Brain microvascular endothelial cell (primary cell): ENCODE results near the gene CCDC80.
A peak's percentile ranks its signal among the peaks of the same experiment; 100 is the strongest.

ENCODE experiments used
- DNase-seq: peaks from one replicate; pipeline ENCODE4 v3.0.0-alpha.2; 2020
- H3K27ac ChIP-seq: fragments of 250-450 bp; sonication (Bioruptor Pico); 2 replicates; pipeline ENCODE4 v1.5.1; 2020; ENCODE audit warnings: mild to moderate bottlenecking, moderate library complexity
- H3K27me3 ChIP-seq: fragments of 250-450 bp; sonication (Bioruptor Pico); replicated peaks from 2 replicates; pipeline ENCODE4 v1.5.1; 2020; ENCODE audit warnings: mild to moderate bottlenecking
- H3K36me3 ChIP-seq: fragments of 250-450 bp; sonication (Bioruptor Pico); replicated peaks from 2 replicates; pipeline ENCODE4 v1.5.1; 2020; ENCODE audit warnings: mild to moderate bottlenecking
- H3K4me3 ChIP-seq: 2 replicates; pipeline ENCODE4 v1.5.1; 2011; ENCODE audit warnings: low read depth, mild to moderate bottlenecking, control low read depth, low read length, moderate library complexity
- in situ Hi-C: cut with HindIII; loops from 2 replicates; pipeline ENCODE4 v1.10.0; 2017; ENCODE audit warnings: low sequenced_read_pairs, low pct_ligation_motif_present
- TF ChIP-seq, protein P1 (sequence below): IDR thresholded peaks from 2 replicates; pipeline ENCODE4 v1.5.1; 2011; ENCODE audit warnings: low read depth, mild to moderate bottlenecking, moderate library complexity, low read length, control low read depth, inconsistent platforms; ENCODE audit errors: missing control alignments

The CCDC80 gene

DNA sequence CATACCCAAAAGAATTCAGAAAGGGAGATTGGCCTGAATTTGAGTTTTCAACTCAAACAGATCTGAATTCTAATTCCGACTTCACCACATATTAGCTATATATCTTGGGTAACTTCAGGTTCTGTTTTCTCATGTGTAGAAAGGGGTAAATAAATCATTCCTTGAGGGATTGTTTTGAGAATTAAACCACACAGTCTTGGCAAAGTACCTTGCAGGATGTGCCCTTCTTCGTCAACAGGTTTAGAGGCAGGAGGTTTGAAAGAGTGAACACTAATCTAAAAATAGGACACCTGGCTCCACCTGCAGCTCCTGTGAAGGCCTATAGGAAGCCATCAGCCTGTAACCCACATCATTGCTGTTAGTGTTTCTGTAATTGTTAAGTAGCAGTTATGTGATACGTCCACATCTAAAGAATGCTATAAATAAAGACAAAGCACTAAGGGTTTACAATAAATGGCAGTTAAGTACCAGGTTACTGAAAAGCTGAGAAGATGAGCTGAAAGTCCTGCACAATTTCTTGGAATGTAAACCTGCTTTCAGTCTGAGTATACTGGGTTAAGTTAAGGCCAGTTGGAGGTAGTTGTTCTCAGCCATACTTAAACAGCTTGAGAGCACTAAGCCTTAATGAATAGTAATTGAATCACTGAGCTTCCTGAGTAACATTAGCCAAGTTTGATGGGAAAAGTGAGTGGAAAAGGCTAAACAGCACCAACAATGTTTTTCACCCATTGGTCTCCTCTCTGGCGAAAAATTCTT is 6.0 kb downstream of the CCDC80 start:
- H3K27me3 ChIP-seq = no peaks in the 10 kb centered on the region
- DNase-seq = no peak
- H3K36me3 ChIP-seq = peaks cover 39% of the 10 kb centered on the region
- H3K4me3 ChIP-seq = peak overlapping the region; percentile 27
- in situ Hi-C loops = no loop called here
- TF ChIP-seq, protein P1, sequence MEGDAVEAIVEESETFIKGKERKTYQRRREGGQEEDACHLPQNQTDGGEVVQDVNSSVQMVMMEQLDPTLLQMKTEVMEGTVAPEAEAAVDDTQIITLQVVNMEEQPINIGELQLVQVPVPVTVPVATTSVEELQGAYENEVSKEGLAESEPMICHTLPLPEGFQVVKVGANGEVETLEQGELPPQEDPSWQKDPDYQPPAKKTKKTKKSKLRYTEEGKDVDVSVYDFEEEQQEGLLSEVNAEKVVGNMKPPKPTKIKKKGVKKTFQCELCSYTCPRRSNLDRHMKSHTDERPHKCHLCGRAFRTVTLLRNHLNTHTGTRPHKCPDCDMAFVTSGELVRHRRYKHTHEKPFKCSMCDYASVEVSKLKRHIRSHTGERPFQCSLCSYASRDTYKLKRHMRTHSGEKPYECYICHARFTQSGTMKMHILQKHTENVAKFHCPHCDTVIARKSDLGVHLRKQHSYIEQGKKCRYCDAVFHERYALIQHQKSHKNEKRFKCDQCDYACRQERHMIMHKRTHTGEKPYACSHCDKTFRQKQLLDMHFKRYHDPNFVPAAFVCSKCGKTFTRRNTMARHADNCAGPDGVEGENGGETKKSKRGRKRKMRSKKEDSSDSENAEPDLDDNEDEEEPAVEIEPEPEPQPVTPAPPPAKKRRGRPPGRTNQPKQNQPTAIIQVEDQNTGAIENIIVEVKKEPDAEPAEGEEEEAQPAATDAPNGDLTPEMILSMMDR = no peak
- H3K27ac ChIP-seq = peak overlapping the region; percentile 54

DNA sequence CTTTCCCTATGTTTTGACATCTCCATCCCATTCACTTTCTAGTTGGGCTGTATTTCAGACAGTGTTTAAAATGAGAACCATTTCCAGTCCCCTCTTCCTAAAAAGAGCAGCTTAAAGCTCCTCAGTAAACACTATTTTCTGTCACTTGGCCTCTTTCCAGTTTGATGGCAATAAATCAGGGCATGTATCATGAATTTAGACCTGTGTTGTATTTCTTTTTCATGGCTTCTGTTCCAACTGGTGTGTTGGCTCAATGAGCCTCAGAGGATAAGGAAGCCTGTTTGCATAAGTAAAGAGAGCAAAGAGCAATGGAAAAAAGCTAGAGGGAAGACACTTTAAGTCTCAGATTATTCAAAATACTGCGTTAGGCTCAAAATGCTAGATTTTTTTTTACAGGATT is 7.2 kb downstream of the CCDC80 start:
- in situ Hi-C loops = no loop called here
- H3K36me3 ChIP-seq = peaks cover 38% of the 10 kb centered on the region
- H3K27me3 ChIP-seq = no peaks in the 10 kb centered on the region
- DNase-seq = no peak
- TF ChIP-seq, protein P1 = no peak
- H3K27ac ChIP-seq = no peak overlapping the region
- H3K4me3 ChIP-seq = no peak overlapping the region

DNA sequence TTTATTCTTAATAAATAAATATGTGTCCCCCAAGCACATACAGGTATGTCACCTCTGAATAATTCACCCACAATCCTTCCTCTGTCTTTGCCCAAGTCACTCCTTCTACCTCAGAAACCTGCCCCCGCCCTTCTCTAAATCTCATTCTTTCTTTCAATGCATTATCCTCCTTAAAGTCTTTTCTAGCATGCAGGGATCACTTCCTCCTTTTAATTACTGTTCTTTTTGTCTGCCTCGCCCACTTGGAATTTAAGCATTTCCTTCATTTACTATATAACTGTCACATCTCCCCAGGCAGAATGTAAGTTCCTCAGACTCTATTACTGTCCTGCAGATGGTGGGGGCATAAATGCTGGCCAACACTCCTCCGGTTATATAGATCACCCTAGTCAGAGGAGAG is 7.8 kb downstream of the CCDC80 start:
- no peak overlapping the region for H3K4me3 ChIP-seq
- TF ChIP-seq, protein P1 = no peak
- H3K27me3 ChIP-seq = no peaks in the 10 kb centered on the region
- no peak for DNase-seq
- H3K27ac ChIP-seq = peak overlapping the region; percentile 12
- peaks cover 40% of the 10 kb centered on the region for H3K36me3 ChIP-seq
- in situ Hi-C loops = no loop called here

DNA sequence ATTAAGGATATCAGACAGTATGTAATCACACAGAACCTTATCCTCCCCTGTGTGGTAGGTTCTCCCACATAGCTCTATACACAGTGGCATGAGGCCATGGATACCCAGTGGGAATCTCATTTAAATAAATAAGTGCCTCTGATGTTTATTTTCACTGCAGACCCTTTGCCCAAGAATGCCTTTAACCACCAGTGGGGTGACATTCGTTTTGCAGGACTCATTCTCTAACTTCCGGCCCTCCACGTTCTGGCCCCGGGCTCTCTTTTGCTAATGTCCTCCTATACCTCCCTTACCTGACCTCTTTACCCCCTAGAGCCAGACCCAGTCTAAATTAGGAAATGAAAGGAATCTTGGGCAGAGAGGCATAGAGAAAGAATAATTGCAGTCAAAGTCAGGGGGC is 8.3 kb downstream of the CCDC80 start:
- TF ChIP-seq, protein P1 = no peak
- H3K27ac ChIP-seq = peak overlapping the region; percentile 12
- H3K27me3 ChIP-seq = no peaks in the 10 kb centered on the region
- H3K36me3 ChIP-seq = peaks cover 43% of the 10 kb centered on the region
- in situ Hi-C loops = no loop called here
- no peak for DNase-seq
- H3K4me3 ChIP-seq = no peak overlapping the region

DNA sequence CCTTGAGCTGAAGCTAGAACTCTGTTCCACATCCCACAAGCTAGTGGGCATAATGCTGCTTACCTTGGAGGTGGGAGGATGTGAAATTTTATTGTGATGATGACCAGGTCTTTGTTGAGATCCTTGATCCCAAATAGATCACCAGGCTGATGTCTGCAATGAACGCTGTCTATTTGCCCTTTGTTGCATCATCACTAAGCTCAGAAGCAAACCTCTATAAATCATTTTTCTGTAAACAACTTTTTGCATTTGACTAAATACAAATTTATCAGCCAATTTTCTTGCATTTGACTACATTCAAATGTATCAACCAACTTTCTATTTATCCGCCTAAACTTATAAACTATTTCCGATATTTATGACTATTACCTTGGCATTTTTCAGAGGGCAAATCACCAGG is 9.7 kb downstream of the CCDC80 start:
- Histone ChIP-seq H3K4me3 (no peak overlapping the region), H3K27me3 (no peaks in the 10 kb centered on the region), H3K36me3 (peaks cover 47% of the 10 kb centered on the region), H3K27ac (no peak overlapping the region)
- TF ChIP-seq, protein P1 = no peak
- DNase-seq = no peak
- in situ Hi-C loops = no loop called here

DNA sequence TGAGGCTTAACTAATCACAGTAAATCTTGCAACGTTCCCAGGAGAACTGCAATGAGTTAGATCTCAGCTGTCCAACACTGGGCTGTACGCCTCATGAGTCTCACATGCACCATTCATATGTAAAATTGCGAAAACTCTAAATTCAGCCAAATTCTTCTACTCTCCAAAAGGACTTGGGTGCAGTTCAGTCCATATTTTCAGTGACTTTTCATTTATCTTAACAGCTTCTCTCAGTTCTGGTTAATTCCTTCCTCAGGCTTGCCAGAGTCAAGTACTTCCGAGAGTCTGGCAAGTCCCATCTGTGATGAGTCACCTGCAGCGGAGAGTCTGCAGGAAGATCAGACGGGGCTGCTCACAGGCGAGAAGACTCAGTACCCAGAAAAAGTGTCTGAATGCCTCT is 11.5 kb downstream of the CCDC80 start:
- DNase-seq = peak; percentile 81
- TF ChIP-seq, protein P1 = no peak
- in situ Hi-C loops = no loop called here
- H3K27me3 ChIP-seq = no peaks in the 10 kb centered on the region
- H3K27ac ChIP-seq = peak overlapping the region; percentile 3
- no peak overlapping the region for H3K4me3 ChIP-seq
- H3K36me3 ChIP-seq = peaks cover 53% of the 10 kb centered on the region
